H54 (cell line): Measurements from ENCODE around the gene TBXAS1.

Experiments used
- DNase-seq: peaks from one replicate; pipeline ENCODE4 v3.0.0; 2011; ENCODE audit warnings: low spot score, mixed read lengths; ENCODE audit not compliant: insufficient read length
- FAIRE-seq: peaks from 3 replicates; lab custom pipeline; 2011; peaks lifted over from hg19 to GRCh38; lab: Jason Lieb, UNC
- POLR2A ChIP-seq: IDR thresholded peaks from 2 replicates; pipeline ENCODE4 v1.6.1; 2011; ENCODE audit warnings: low read depth, mild to moderate bottlenecking, low read length

TBXAS1 gene

DNA sequence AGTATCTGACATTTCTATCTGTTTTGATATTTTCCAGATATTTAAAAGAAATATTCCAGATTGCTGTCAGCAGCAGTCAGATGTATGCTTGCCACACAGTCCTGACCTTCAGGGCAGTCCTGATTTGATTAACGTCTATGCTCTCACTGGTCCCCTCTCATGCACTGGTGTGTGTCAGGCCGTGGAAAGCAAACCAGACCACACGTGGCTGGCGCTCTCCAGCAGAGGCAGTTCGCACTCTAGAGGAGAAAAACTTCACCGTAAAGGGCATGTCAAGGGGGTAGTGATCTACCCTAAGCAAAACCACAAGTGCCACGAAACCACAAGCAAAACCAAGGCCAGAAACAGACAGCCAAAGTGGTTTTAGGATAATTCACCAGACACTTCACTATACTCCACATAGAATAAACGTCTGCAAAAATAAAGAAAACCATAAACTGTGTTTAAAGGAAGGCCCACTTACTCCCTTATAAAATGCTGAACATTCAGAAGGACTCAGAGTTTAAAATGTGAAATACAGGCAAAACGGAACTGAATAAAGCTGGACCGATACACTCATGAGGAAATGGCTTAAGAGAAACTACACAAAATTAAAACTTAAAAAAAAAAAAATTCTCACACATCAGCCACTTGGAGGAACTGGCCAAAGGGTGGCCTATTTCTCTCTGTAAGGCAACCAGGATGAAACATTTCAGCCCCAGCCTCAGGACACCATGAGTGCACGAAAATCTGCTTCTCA is 207.3 kb downstream of the TBXAS1 start:
- DNase-seq (no peak), FAIRE-seq (no peak)
- TF ChIP-seq POLR2A: no peak

DNA sequence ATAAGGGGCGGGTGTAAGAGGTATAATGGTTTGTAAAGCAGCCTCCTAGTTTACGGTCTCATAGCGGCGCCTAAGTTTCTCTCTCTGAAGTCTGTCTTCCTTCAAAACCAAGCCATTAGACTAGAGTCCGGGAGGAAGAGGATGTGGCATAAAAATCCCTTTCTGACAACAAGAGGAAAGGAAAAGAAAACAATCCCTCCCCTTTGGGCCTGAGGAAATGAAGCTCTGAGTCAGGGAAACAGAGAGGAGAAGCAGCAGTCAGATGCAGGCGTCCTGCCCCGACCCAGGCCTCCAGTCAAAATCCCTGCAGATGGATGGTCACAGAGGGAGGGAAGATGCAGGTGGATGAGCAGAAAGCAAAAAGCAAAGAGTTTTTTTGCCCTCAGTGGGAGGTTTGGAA is 210.0 kb downstream of the TBXAS1 start:
- no peak for FAIRE-seq
- no peak for DNase-seq
- TF ChIP-seq POLR2A: no peak

DNA sequence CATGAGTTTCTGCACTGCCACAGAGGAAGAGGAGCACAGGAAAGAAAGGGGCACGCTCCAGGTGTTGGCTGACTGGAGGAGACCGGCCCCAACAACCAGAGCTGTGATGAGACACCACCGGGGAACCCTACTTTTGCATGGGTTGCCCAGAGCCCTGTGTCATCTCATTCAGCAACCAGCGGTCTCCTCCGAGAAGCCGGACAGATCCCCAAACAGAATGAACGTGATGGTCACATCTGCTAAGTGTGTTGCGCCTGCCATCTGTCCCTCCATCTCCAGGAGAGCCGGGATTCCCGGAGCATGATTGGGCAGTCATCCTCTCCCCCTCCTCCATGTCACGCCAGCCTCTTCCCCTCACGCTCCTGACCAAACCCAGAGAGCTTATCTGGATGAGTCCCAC is 210.8 kb downstream of the TBXAS1 start:
- no peak for TF ChIP-seq POLR2A
- DNase-seq: no peak
- no peak for FAIRE-seq

DNA sequence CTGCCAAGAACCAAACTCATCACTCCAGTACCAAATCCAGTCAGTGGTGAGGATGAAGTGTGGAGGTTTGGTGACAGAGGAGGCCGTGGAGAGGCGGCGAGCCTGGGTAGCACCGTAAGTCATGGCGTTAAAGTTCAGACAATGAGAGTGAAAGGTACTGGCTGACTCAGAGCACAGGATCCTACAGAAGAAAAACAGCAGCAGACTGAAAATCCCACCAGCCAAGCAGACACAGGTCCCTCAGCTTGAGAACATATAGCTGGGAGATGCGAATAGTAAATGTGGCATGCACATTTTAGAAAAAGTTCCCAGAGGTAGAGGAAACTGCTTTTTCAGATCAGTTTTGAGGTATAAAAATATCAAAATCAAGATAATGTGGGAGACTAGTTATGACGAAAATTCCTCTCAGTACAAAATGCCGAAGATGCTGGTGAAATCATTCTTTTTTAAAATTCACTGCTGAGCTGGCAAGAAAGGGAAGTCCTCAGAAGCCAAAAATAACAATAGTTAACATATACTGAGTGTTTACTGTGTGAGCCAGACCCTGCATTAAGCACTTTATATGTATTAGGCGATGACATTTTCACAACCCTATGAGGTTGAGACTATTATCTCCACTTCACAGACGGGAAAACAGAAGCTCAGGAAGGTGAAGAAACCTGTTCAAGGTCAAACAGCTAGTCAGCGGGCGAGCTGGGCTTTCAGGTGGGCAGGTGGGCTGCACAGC is 212.8 kb downstream of the TBXAS1 start:
- FAIRE-seq (no peak), DNase-seq (no peak)
- TF ChIP-seq POLR2A: no peak

DNA sequence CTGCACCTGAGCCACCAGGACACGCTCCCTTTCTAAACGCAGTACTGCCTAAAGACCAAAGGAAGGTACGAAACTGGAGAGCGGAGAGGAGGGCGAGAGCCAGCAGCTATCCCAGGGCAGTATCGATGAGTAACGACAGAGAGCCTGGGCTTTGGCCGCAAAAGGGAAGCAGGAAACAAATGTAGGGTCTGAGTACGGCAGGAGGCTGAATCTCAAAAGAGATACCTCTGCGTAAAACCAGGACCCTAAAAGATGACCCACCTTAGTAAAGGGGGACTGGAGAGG is 213.3 kb downstream of the TBXAS1 start:
- FAIRE-seq: no peak
- no peak for TF ChIP-seq POLR2A

DNA sequence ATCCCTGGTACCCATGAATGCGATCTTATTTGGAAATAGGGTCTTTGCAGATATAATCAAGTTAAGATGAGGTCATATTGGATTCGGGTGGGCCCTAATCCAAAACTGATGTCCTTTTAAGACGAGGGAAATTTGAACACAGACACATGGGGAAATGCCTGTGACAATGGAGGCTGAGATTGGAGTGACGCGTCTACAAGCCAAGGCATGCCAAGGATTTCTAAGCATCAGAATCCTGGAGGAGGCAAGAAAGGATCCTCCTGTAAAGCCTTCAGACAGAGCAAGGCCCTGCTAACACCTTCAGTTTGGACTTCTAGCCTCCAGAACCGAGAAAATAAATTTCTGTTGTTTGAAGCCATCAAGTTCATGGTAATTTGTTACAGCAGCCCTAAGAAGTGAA is 215.2 kb downstream of the TBXAS1 start:
- no peak for DNase-seq
- no peak for FAIRE-seq
- no peak for TF ChIP-seq POLR2A

More for the DNA sequence above, 213.3 kb downstream of the TBXAS1 start:
- no peak for DNase-seq

DNA sequence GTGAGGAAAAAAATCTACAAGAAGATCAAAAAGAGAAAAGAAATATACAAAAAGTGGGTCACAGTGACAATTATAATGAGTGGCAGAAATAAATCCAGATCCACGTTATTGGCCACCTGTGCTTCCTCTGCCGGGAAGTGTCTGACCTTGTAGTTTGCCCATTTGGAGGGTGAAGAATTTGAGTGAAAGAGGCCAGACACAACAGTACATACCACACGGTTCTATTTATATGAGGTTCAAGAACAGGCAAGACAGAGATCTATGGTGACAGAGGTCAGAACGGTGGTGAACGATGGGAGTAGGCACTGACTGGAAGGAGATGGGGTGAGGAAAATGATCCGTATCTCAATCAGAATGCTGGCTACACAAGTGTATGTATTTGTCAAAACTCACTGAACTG is 216.6 kb downstream of the TBXAS1 start:
- DNase-seq: no peak
- TF ChIP-seq POLR2A: no peak
- no peak for FAIRE-seq

DNA sequence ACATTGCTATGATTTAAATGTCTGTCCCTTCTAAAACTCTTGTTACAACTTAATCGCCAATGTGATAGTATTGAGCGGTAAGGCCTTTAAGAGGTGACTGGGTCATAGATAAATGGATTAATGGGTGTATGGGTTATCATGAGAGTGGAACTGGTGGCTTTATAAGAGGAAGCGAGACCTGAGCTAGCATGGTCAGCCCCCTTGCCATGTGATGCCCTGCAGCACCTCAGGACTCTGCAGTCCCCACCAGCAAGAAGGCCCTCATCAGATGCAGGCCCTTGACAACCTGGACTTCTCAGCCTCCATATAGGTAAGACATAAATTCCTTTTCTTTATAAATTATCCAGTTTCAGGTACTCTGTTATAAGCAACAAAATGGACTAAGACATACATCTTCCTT is 218.1 kb downstream of the TBXAS1 start:
- no peak for TF ChIP-seq POLR2A
- no peak for FAIRE-seq
- DNase-seq: no peak

DNA sequence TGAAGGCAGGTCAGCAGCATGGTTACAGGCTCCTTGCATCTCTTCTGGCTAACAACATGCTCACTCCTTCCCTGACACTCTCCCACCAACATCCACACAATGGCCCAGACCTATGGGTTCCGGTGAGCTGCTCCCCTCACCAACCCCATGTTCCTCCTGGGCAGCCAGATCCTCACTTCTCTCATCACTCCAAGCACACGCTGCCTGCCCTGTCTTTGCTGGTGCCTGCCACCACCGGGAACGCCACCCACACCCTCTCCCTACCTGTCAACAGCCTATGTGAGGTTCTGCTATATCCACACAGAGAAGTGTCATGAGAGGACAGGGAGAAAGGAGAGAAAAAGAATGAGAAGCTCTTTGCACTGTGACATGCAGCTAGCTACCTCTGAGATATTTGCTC is 219.1 kb downstream of the TBXAS1 start:
- FAIRE-seq (no peak), DNase-seq (no peak)
- TF ChIP-seq POLR2A: no peak

DNA sequence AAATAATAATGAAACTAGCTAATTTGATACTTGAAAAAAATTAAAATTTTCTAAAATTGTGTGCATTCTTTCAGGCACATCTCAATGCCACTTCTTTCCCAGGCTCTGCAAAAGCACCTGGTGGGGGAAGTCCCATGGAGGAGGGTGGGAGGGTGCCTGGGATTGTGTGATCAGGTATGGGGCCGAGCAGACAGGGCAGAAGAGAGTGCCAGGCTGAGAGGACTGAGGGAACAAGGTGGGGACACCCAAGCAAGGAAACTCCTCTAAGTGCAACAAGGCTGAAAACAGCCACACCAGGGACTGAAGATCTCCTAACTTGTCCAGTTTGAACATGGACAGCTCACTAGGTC is 219.9 kb downstream of the TBXAS1 start:
- no peak for DNase-seq
- TF ChIP-seq POLR2A: no peak
- FAIRE-seq: no peak

DNA sequence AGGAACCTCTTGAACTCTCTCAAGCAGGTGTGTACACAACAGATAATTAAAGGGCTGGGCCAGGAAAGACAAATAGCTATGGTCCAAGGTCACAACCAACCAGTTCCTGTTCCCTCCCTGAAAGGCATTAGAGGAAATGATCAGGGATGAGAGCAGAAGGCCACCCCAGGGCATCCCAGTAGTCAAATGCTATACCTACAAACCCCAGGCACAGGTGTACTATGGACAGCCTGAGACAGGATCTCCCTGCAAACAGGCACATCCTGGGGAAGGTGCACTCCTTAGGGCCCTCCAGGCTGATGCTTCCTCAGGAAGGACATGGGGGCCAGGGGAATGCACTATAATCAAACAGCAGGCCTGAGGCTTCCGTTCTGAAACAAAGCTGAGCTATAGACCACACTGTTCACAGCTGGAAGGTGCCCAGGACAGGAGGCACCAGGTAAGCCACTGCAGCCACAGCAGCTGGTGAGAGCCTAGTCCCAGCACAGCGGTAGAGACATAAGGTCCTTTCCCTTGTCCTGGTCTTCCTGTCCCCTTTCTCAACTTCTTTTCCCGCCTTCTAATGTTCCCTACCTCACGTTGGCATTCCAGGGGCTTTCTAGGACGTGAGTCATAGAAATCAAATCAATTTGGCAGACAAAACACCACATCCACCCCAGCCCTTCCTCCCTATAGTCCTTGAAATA is 220.4 kb downstream of the TBXAS1 start:
- DNase-seq: no peak
- no peak for FAIRE-seq
- TF ChIP-seq POLR2A: no peak

DNA sequence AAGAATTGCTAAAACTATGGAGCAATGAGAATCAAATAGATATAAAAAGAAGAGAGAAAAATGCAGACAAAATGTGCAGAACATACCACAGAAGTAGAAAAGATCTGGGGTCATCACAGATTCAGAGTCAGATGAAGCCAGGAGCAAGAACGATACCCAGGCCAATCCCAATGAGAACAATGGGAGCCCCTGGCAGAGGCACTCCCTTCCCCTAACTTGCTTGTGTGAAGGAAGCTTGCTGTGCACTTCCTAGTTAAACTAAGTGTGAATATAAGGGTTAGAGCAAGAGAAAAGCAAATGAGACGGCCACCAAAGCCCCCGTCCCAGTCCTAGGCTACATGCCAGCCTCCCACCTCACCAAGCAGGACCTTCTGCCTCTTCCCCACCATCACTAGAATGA is 221.0 kb downstream of the TBXAS1 start:
- no peak for DNase-seq
- no peak for TF ChIP-seq POLR2A
- FAIRE-seq: no peak

DNA sequence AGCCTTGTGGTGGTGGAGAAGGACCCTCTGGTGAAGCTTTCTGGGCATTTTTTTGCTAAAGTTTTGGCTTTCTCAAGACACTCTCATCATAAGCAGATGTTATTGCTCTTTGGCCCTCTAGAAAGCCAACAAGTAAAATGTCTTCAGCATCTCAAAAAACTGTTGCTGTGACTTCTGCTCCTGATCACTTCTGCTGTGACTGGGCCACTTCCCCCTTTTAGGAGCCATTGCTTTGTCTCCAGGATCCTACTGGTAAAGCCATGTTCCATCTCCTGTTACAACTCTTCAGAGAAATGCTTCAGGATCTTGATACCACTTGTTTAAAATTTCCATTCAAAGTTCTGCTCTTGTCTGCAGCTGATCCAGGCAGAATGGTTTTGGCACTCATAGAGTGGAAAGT is 222.8 kb downstream of the TBXAS1 start:
- no peak for TF ChIP-seq POLR2A
- no peak for DNase-seq
- FAIRE-seq: no peak

DNA sequence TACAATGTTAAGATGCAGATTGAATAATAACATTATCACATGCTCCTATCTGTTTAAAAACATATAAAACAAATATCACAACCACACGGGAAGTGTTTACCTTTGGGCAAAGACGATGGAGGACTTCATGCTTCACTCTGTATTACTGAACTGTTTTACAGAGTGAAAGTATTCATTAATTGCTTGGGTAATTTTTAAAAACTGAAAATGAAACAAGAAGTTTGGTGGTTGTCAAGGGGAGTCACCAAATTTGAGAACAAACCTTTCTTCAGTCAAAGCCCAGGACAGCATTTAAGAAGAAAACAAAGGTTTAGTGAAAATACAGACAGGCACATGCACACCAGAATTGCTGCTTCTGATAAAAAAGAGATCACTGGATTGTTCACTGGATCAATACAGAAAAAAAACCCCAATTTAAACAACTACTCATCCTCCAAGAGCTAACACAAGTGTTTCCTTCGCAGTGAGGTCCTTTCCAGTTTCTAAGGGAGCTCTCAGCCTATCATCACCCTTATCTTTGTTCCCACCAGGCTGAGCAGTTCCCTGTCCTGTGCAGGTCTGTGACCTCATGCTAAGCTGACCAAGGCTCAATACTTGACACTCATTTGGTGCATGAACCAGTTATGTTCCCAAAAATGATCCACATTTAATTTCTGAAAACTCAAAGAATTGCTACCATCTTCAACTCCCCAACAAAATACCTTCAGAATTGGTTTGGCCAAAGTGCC is 224.9 kb downstream of the TBXAS1 start:
- FAIRE-seq (no peak), DNase-seq (no peak)
- TF ChIP-seq POLR2A: no peak
